HepG2 (cell line): Measurements from ENCODE around the gene ING5. TPM values are rescaled to one million over a fixed set of nuclear protein-coding genes. Genes with fewer than 3 reads are reported as not detected.
A peak's percentile ranks its signal among the peaks of the same experiment; 100 is the strongest.

ENCODE experiments used
- CBX5 ChIP-seq: sonication (generic); formaldehyde crosslinking; IDR thresholded peaks from 2 replicates; pipeline ENCODE4 v1.4.0; 2020; ENCODE audit warnings: missing genetic modification reagents, borderline replicate concordance
- EZH2 ChIP-seq: conservative IDR thresholded peaks from 2 replicates; pipeline ENCODE4 v1.6.1; 2012; ENCODE audit warnings: mild to moderate bottlenecking, low read depth, low read length, moderate library complexity
- KLF13 ChIP-seq: sonication (generic); formaldehyde crosslinking; IDR thresholded peaks from 2 replicates; pipeline ENCODE4 v1.4.0; 2020; ENCODE audit warnings: mild to moderate bottlenecking, missing genetic modification reagents
- NFKBIZ ChIP-seq: IDR thresholded peaks from 2 replicates; pipeline ENCODE4 v1.6.1; 2018; ENCODE audit warnings: missing genetic modification reagents, missing compliant biosample characterization
- NONO ChIP-seq, 2 experiments: fragments of 450-650 bp in 1 of 2; sonication (generic) in 1 of 2; formaldehyde crosslinking in 1 of 2; IDR thresholded peaks in 1 of 2; conservative IDR thresholded peaks in 1 of 2; 2 replicates each; pipeline versions ENCODE4 v1.6.1 to v1.8.0; 2017 to 2022; ENCODE audit warnings: mild to moderate bottlenecking in 1 of 2, missing genetic modification reagents in 1 of 2, moderate library complexity in 1 of 2
- NR2F6 ChIP-seq, 2 experiments: IDR thresholded peaks; 2 replicates each; pipeline ENCODE4 v1.6.1; 2016; ENCODE audit warnings: antibody characterized with exemption in 1 of 2, mild to moderate bottlenecking in 1 of 2
- POGZ ChIP-seq: sonication (generic); formaldehyde crosslinking; IDR thresholded peaks from 2 replicates; pipeline ENCODE4 v1.4.0; 2020; ENCODE audit warnings: mild to moderate bottlenecking, missing genetic modification reagents
- RFX3 ChIP-seq: IDR thresholded peaks from 2 replicates; pipeline ENCODE4 v1.6.1; 2016; ENCODE audit warnings: missing biosample characterization, missing genetic modification reagents
- SRSF9 ChIP-seq: fragments of 200-400 bp; formaldehyde crosslinking; IDR thresholded peaks from 2 replicates; pipeline ENCODE4 v1.6.1; 2018; ENCODE audit warnings: borderline replicate concordance, mild to moderate bottlenecking, low read depth, low read length; ENCODE audit not compliant: insufficient read depth, poor library complexity, severe bottlenecking
- STAT5B ChIP-seq: sonication (generic); formaldehyde crosslinking; IDR thresholded peaks from 2 replicates; pipeline ENCODE4 v1.4.0; 2020; ENCODE audit warnings: missing genetic modification reagents
- ZNF124 ChIP-seq: sonication (generic); formaldehyde crosslinking; IDR thresholded peaks from 2 replicates; pipeline ENCODE4 v1.4.0; 2020; ENCODE audit warnings: missing genetic modification reagents
- polyA plus RNA-seq, 8 experiments: library from polyadenylated mRNA; depleted of rRNA in 3 of 8; stranded (reverse) in 7 of 8; unstranded in 1 of 8; fragments of >200 nt; fragmentation: Illumina TruSeq in 4 of 8; extraction: Trizol in 4 of 8; gene quantifications; 2 replicates each; pipeline versions ENCODE4 v1.2.1 to v1.2.3, GENCODE V29; 2011 to 2016; ENCODE audit warnings: low read depth in 4 of 8, missing spikeins in 1 of 8, mixed read lengths in 1 of 8; ENCODE audit not compliant: insufficient read depth in 1 of 8
- total RNA-seq, 5 experiments: library from RNA; depleted of rRNA; stranded (reverse); fragments of >200 nt; fragmentation: Illumina TruSeq; extraction: Trizol; gene quantifications; 2 replicates each; pipeline ENCODE4 v1.2.3, GENCODE V29; 2016; ENCODE audit warnings: low read depth in 1 of 5
- TF ChIP-seq, protein P1 (sequence below): sonication (generic); formaldehyde crosslinking; IDR thresholded peaks from 2 replicates; pipeline ENCODE4 v1.4.0; 2020; ENCODE audit warnings: mild to moderate bottlenecking, missing genetic modification reagents
- TF ChIP-seq, protein P2 (sequence below): IDR thresholded peaks from 2 replicates; pipeline ENCODE4 v1.6.1; 2016; ENCODE audit warnings: control low read depth
- TF ChIP-seq, protein P3 (sequence below): sonication (generic); formaldehyde crosslinking; IDR thresholded peaks from 2 replicates; pipeline ENCODE4 v1.4.0; 2020; ENCODE audit warnings: missing genetic modification reagents
- TF ChIP-seq, protein P4 (sequence below): IDR thresholded peaks from 2 replicates; pipeline ENCODE4 v1.6.1; 2016; ENCODE audit warnings: low read depth
- TF ChIP-seq, protein P5 (sequence below): fragments of 450-650 bp; IDR thresholded peaks from 2 replicates; pipeline ENCODE4 v1.6.1; 2017; ENCODE audit warnings: mild to moderate bottlenecking
- TF ChIP-seq, protein P6 (sequence below): sonication (generic); formaldehyde crosslinking; IDR thresholded peaks from 2 replicates; pipeline ENCODE4 v1.8.0; 2022; ENCODE audit warnings: mild to moderate bottlenecking, missing genetic modification reagents, moderate library complexity

The ING5 gene
- total and polyA plus RNA-seq, 2 of the 13 experiments (the other 11 are each of a cell fraction or from before 2014, with no cell fraction given) = 61.9 to 71.9 TPM

DNA sequence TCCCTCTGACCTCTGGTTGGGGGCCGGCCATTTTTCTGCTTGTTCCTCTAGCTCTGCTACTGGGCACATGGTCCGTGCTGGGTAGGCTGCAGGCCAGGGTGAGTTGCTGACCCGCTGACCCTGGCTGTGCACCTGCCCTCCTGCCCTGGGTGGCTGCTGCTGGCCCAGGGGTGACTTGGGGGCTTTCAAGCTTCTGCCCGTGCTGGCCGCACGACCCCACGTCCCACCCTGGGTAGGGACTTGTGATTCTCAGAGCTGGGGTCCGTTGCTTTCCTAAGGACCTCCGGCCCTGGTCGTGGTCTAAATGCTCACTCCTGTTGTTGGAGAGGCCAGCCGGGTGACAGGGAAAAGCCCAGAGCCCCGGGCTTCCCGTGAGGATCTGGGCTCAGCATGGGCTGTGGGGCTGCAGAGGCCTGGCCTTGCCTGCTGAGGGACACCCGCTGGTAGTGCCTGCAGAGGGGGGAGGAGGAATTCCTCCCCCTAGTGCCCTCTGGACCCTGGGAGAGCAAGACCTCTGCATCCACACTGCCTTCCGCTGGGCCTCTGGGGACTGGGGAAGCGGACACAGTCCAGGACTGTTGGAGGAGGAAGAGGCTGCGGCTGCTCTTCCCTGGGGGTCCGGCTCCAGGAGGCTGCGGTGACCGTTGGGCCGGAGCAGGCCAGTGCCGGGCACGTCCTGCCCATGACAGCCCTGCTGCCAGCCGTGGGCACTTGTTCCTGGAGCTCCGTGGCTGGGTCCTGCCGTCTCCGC is 68.5 kb downstream of the ING5 start (continued):
- TF ChIP-seq NR2F6 (IDR thresholded peaks at IDR 0.05) = peak; percentile 85
- TF ChIP-seq NR2F6 (CRISPR knock-in tag; IDR thresholded peaks at IDR 0.05) = peak; percentile 97
- no peak for TF ChIP-seq NONO (IDR thresholded peaks at IDR 0.05)
- TF ChIP-seq NONO (CRISPR knock-in tag; conservative IDR thresholded peaks at IDR 0.05) = peak; percentile 96
- TF ChIP-seq, protein P1, sequence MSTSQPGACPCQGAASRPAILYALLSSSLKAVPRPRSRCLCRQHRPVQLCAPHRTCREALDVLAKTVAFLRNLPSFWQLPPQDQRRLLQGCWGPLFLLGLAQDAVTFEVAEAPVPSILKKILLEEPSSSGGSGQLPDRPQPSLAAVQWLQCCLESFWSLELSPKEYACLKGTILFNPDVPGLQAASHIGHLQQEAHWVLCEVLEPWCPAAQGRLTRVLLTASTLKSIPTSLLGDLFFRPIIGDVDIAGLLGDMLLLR (CRISPR knock-in tag) = peak; percentile 90
- TF ChIP-seq, protein P2, sequence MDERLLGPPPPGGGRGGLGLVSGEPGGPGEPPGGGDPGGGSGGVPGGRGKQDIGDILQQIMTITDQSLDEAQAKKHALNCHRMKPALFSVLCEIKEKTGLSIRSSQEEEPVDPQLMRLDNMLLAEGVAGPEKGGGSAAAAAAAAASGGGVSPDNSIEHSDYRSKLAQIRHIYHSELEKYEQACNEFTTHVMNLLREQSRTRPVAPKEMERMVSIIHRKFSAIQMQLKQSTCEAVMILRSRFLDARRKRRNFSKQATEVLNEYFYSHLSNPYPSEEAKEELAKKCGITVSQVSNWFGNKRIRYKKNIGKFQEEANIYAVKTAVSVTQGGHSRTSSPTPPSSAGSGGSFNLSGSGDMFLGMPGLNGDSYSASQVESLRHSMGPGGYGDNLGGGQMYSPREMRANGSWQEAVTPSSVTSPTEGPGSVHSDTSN = no peak
- TF ChIP-seq RFX3 (CRISPR knock-in tag) = no peak
- peak; percentile 94; the same call in 1 of the 2 replicates for TF ChIP-seq CBX5 (CRISPR knock-in tag)
- no peak for TF ChIP-seq KLF13 (CRISPR knock-in tag)
- TF ChIP-seq, protein P3, sequence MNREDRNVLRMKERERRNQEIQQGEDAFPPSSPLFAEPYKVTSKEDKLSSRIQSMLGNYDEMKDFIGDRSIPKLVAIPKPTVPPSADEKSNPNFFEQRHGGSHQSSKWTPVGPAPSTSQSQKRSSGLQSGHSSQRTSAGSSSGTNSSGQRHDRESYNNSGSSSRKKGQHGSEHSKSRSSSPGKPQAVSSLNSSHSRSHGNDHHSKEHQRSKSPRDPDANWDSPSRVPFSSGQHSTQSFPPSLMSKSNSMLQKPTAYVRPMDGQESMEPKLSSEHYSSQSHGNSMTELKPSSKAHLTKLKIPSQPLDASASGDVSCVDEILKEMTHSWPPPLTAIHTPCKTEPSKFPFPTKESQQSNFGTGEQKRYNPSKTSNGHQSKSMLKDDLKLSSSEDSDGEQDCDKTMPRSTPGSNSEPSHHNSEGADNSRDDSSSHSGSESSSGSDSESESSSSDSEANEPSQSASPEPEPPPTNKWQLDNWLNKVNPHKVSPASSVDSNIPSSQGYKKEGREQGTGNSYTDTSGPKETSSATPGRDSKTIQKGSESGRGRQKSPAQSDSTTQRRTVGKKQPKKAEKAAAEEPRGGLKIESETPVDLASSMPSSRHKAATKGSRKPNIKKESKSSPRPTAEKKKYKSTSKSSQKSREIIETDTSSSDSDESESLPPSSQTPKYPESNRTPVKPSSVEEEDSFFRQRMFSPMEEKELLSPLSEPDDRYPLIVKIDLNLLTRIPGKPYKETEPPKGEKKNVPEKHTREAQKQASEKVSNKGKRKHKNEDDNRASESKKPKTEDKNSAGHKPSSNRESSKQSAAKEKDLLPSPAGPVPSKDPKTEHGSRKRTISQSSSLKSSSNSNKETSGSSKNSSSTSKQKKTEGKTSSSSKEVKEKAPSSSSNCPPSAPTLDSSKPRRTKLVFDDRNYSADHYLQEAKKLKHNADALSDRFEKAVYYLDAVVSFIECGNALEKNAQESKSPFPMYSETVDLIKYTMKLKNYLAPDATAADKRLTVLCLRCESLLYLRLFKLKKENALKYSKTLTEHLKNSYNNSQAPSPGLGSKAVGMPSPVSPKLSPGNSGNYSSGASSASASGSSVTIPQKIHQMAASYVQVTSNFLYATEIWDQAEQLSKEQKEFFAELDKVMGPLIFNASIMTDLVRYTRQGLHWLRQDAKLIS (CRISPR knock-in tag) = peak; percentile 97
- TF ChIP-seq STAT5B = peak; percentile 38; the same call in 1 of the 2 replicates
- peak; percentile 91 for TF ChIP-seq POGZ (CRISPR knock-in tag)
- TF ChIP-seq SRSF9 = no peak
- TF ChIP-seq, protein P4, sequence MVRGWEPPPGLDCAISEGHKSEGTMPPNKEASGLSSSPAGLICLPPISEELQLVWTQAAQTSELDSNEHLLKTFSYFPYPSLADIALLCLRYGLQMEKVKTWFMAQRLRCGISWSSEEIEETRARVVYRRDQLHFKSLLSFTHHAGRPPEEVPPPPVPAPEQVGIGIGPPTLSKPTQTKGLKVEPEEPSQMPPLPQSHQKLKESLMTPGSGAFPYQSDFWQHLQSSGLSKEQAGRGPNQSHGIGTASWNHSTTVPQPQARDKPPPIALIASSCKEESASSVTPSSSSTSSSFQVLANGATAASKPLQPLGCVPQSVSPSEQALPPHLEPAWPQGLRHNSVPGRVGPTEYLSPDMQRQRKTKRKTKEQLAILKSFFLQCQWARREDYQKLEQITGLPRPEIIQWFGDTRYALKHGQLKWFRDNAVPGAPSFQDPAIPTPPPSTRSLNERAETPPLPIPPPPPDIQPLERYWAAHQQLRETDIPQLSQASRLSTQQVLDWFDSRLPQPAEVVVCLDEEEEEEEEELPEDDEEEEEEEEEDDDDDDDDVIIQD = no peak; the same call in none of the 2 replicates
- TF ChIP-seq ZNF124 (CRISPR knock-in tag) = peak; percentile 99
- TF ChIP-seq, protein P5, sequence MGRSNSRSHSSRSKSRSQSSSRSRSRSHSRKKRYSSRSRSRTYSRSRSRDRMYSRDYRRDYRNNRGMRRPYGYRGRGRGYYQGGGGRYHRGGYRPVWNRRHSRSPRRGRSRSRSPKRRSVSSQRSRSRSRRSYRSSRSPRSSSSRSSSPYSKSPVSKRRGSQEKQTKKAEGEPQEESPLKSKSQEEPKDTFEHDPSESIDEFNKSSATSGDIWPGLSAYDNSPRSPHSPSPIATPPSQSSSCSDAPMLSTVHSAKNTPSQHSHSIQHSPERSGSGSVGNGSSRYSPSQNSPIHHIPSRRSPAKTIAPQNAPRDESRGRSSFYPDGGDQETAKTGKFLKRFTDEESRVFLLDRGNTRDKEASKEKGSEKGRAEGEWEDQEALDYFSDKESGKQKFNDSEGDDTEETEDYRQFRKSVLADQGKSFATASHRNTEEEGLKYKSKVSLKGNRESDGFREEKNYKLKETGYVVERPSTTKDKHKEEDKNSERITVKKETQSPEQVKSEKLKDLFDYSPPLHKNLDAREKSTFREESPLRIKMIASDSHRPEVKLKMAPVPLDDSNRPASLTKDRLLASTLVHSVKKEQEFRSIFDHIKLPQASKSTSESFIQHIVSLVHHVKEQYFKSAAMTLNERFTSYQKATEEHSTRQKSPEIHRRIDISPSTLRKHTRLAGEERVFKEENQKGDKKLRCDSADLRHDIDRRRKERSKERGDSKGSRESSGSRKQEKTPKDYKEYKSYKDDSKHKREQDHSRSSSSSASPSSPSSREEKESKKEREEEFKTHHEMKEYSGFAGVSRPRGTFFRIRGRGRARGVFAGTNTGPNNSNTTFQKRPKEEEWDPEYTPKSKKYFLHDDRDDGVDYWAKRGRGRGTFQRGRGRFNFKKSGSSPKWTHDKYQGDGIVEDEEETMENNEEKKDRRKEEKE = no peak
- TF ChIP-seq, protein P6, sequence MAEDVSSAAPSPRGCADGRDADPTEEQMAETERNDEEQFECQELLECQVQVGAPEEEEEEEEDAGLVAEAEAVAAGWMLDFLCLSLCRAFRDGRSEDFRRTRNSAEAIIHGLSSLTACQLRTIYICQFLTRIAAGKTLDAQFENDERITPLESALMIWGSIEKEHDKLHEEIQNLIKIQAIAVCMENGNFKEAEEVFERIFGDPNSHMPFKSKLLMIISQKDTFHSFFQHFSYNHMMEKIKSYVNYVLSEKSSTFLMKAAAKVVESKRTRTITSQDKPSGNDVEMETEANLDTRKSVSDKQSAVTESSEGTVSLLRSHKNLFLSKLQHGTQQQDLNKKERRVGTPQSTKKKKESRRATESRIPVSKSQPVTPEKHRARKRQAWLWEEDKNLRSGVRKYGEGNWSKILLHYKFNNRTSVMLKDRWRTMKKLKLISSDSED (CRISPR knock-in tag) = no peak; the same call in 1 of the 2 replicates
- TF ChIP-seq EZH2 = no peak
- peak; percentile 90 for TF ChIP-seq NFKBIZ (CRISPR knock-in tag)
